Adrenal gland (tissue), 12 donors: ENCODE results near the gene ELAPOR1. TPM values are rescaled to one million over a fixed set of nuclear protein-coding genes. Genes with fewer than 3 reads are reported as not detected.

Experiments
- DNase-seq, 7 donors: peaks; one replicate each; pipeline ENCODE4 v3.0.0-alpha.2; 2019 to 2020
- H3K27ac ChIP-seq, 5 donors: fragments of 200-600 bp; sonication (generic) in 4 of 5; 1 replicate in 3 of 5; 2 replicates in 2 of 5; pipeline versions ENCODE4 v1.5.1 to v1.8.0; 2016 to 2020; ENCODE audit warnings: mild to moderate bottlenecking in 1 of 5
- H3K27me3 ChIP-seq: fragments of 200-600 bp; 2 replicates; pipeline ENCODE4 v1.8.0; 2021
- H3K36me3 ChIP-seq, 2 donors: fragments of 200-600 bp; replicated peaks in 1 of 2; 1 replicate in 1 of 2; 2 replicates in 1 of 2; pipeline versions ENCODE4 v1.5.1 to v1.8.0; 2018 to 2022
- H3K4me1 ChIP-seq, 2 donors: fragments of 200-600 bp; replicated peaks in 1 of 2; 1 replicate in 1 of 2; 2 replicates in 1 of 2; pipeline versions ENCODE4 v1.5.1 to v1.8.0; 2018 to 2021
- H3K4me3 ChIP-seq, 4 donors: fragments of 200-600 bp; sonication (generic) in 3 of 4; one replicate each; pipeline ENCODE4 v1.5.1; 2016 to 2018
- H3K9me3 ChIP-seq, 3 donors: fragments of 200-600 bp; sonication (generic) in 1 of 3; replicated peaks in 1 of 3; 1 replicate in 2 of 3; 2 replicates in 1 of 3; pipeline versions ENCODE4 v1.5.1 to v1.8.0; 2016 to 2021
- POLR2A ChIP-seq, 2 donors: fragments of 450-650 bp; IDR thresholded peaks; one replicate each; pipeline ENCODE4 v1.6.1; 2017; ENCODE audit warnings: antibody characterized with exemption in 2 of 2, mild to moderate bottlenecking in 2 of 2, moderate library complexity in 1 of 2
- intact Hi-C, 2 donors: fragments of 100-400 bp; cut with DNase I; formaldehyde crosslinking; loops; one replicate each; pipeline versions ENCODE4 v1.14.1 to v1.15.0; 2022 to 2023
- polyA plus RNA-seq, 3 donors: library from polyadenylated mRNA; stranded (reverse); fragments of 200-250 nt in 2 of 3; fragments of 350-450 nt in 1 of 3; fragmentation: Illumina TruSeq in 1 of 3; extraction: RNeasy Lipid Tissue Mini Kit (QIAGEN cat#74804) in 1 of 3; gene quantifications; one replicate each; pipeline ENCODE4 v1.2.3, GENCODE V29; 2013 to 2014
- small RNA-seq, 2 donors: library from RNA; depleted of rRNA; stranded (forward); fragments of <200 nt; gene quantifications; one replicate each; pipeline ENCODE3, GENCODE V24; 2016
- total RNA-seq, 9 donors: library from RNA; depleted of rRNA in 4 of 9; stranded (reverse); fragments of >200 nt in 4 of 9; fragments of 120-200 nt in 1 of 9; fragmentation: NEBNext Ultra II Directional in 1 of 9; extraction: Animal tissue kit (Norgen Biotek cat#: 25700) in 1 of 9; gene quantifications; one replicate each; pipeline versions ENCODE4 v1.1.0 to v1.2.4, GENCODE V29; 2013 to 2023
- TF ChIP-seq, protein P1 (sequence below), 6 experiments: fragments of 450-650 bp in 4 of 6; fragments of 200-600 bp in 2 of 6; sonication (generic) in 1 of 6; IDR thresholded peaks; 1 replicate in 5 of 6; 2 replicates in 1 of 6; pipeline versions ENCODE4 v1.5.1 to v1.8.0; 2016 to 2021; ENCODE audit warnings: antibody characterized with exemption in 6 of 6, mild to moderate bottlenecking in 2 of 6, moderate library complexity in 1 of 6
- donor health status: healthy with polysubstance abuse.
- donor health status: Bipolar disorder and iron deficiency.
- donor health status: DM: yes; HTN: yes; CAD: no.
- donor health status: DM: no; HTN: no; CAD: no.
- donor health status: DM: no; HTN: no; CAD: no.
- donor health status: DM: yes; HTN: yes; CAD: no.

The ELAPOR1 gene
- total and polyA plus RNA-seq, 12 donors = 0.09 to 11.2 (median 1.6) TPM

- H3K36me3 ChIP-seq = no peaks in the 10 kb centered on the region
- H3K9me3 ChIP-seq = no peaks in the 10 kb centered on the region
- intact Hi-C loops = no loop called here
- peak in 3 of 7 donors; percentile 19 to 34 (median 20) for DNase-seq
- no peaks in the 10 kb centered on the region for H3K27me3 ChIP-seq
- H3K4me3 ChIP-seq = no peak overlapping the region
- peaks cover 0 to 18% of the 10 kb centered on the region in 2 donors for H3K4me1 ChIP-seq
- TF ChIP-seq POLR2A (IDR thresholded peaks at IDR 0.05) = no peak
- TF ChIP-seq, protein P1, sequence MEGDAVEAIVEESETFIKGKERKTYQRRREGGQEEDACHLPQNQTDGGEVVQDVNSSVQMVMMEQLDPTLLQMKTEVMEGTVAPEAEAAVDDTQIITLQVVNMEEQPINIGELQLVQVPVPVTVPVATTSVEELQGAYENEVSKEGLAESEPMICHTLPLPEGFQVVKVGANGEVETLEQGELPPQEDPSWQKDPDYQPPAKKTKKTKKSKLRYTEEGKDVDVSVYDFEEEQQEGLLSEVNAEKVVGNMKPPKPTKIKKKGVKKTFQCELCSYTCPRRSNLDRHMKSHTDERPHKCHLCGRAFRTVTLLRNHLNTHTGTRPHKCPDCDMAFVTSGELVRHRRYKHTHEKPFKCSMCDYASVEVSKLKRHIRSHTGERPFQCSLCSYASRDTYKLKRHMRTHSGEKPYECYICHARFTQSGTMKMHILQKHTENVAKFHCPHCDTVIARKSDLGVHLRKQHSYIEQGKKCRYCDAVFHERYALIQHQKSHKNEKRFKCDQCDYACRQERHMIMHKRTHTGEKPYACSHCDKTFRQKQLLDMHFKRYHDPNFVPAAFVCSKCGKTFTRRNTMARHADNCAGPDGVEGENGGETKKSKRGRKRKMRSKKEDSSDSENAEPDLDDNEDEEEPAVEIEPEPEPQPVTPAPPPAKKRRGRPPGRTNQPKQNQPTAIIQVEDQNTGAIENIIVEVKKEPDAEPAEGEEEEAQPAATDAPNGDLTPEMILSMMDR (IDR thresholded peaks at IDR 0.05) = no peak
- H3K27ac ChIP-seq = no peak overlapping the region
These were observed 49.6 kb downstream of the ELAPOR1 start for GRCh38 chr1:109163551-109163950.

Small RNAs within 50 kb of the gene (small RNA-seq; reads per million reads assigned to genes)
- gene AL356488.2 = 0 reads per million in 2 donors

Other genes starting within 250 kb of the ELAPOR1 start
- 10 to 100 TPM in 4 of 9 donors, 1 to 10 TPM in 5; 1.9 to 29.1 (median 7.7) TPM for gene GPSM2, start 237.1 kb upstream of the ELAPOR1 start, total RNA-seq
- 1 to 10 TPM; 1.4 to 4.3 (median 3.7) TPM for gene GPSM2, start 237.1 kb upstream of the ELAPOR1 start, polyA plus RNA-seq
- 10 to 100 TPM; 29.2 to 51.8 (median 43.7) TPM for gene CLCC1, start 150.6 kb upstream of the ELAPOR1 start, total RNA-seq
- gene CLCC1, start 150.6 kb upstream of the ELAPOR1 start, polyA plus RNA-seq = 10 to 100 TPM; 13.9 to 48.5 (median 37.0) TPM
- gene WDR47, start 72.0 kb upstream of the ELAPOR1 start, total RNA-seq = 10 to 100 TPM in 6 of 9 donors, 1 to 10 TPM in 3; 8.2 to 16.0 (median 10.9) TPM
- 10 to 100 TPM in 1 of 3 donors, 1 to 10 TPM in 2; 2.4 to 11.8 (median 2.7) TPM for gene WDR47, start 72.0 kb upstream of the ELAPOR1 start, polyA plus RNA-seq
- 10 to 100 TPM; 11.7 to 68.6 (median 31.3) TPM for gene TAF13, start 38.1 kb upstream of the ELAPOR1 start, total RNA-seq
- gene TAF13, start 38.1 kb upstream of the ELAPOR1 start, polyA plus RNA-seq = 10 to 100 TPM; 13.7 to 96.5 (median 21.6) TPM
- 10 to 100 TPM; 30.0 to 92.1 (median 58.1) TPM for gene TMEM167B, start 23.4 kb upstream of the ELAPOR1 start, total RNA-seq
- gene TMEM167B, start 23.4 kb upstream of the ELAPOR1 start, polyA plus RNA-seq = 100 to 1,000 TPM in 1 of 3 donors, 10 to 100 TPM in 2; 14.2 to 106 (median 16.9) TPM
- gene SARS1, start 99.8 kb downstream of the ELAPOR1 start, total RNA-seq = 100 to 1,000 TPM; 135 to 216 (median 154) TPM
- gene SARS1, start 99.8 kb downstream of the ELAPOR1 start, polyA plus RNA-seq = 100 to 1,000 TPM in 1 of 3 donors, 10 to 100 TPM in 2; 64.3 to 211 (median 69.0) TPM
- gene CELSR2, start 135.4 kb downstream of the ELAPOR1 start, total RNA-seq = 1 to 10 TPM in 8 of 9 donors, under 1 TPM in 1; 0.89 to 9.1 (median 5.1) TPM
- 1 to 10 TPM; 1.7 to 6.3 (median 1.8) TPM for gene CELSR2, start 135.4 kb downstream of the ELAPOR1 start, polyA plus RNA-seq
- 10 to 100 TPM in 1 of 9 donors, 1 to 10 TPM in 7, under 1 TPM in 1; 0.52 to 13.2 (median 2.6) TPM for gene PSRC1, start 169.0 kb downstream of the ELAPOR1 start, total RNA-seq
- gene PSRC1, start 169.0 kb downstream of the ELAPOR1 start, polyA plus RNA-seq = 1 to 10 TPM; 1.7 to 5.8 (median 2.4) TPM
- 10 to 100 TPM in 1 of 9 donors, under 1 TPM in 3, not detected in 5; 0.32 to 12.3 (median 0.51) TPM for gene MYBPHL, start 192.9 kb downstream of the ELAPOR1 start, total RNA-seq
- gene MYBPHL, start 192.9 kb downstream of the ELAPOR1 start, polyA plus RNA-seq = under 1 TPM in 2 of 3 donors, not detected in 1; 0.35 to 0.98 TPM